NT2/D1 (cell line): Measurements from ENCODE around the gene HTR6.

Source experiments
- DNase-seq: peaks from one replicate; pipeline ENCODE4 v3.0.0-alpha.2; 2011; ENCODE audit warnings: low read depth, low spot score
- H3K27me3 ChIP-seq: 2 replicates; pipeline ENCODE4 v1.6.0; 2011; ENCODE audit warnings: mild to moderate bottlenecking; ENCODE audit not compliant: insufficient read length, insufficient read depth
- H3K36me3 ChIP-seq: 2 replicates; pipeline ENCODE4 v1.6.1; 2011; ENCODE audit warnings: mild to moderate bottlenecking, low read length, mixed read lengths; ENCODE audit not compliant: insufficient read depth, insufficient read length
- H3K4me1 ChIP-seq: 2 replicates; pipeline ENCODE4 v1.5.1; 2011; ENCODE audit not compliant: insufficient read depth, insufficient read length
- H3K4me3 ChIP-seq: 2 replicates; pipeline ENCODE4 v1.5.1; 2011; ENCODE audit warnings: low read depth; ENCODE audit not compliant: insufficient read length
- H3K9ac ChIP-seq: 2 replicates; pipeline ENCODE4 v1.6.0; 2011; ENCODE audit warnings: low read depth; ENCODE audit not compliant: insufficient read length
- H3K9me3 ChIP-seq: 2 replicates; pipeline ENCODE4 v1.5.1; 2011; ENCODE audit warnings: mild to moderate bottlenecking, low read length; ENCODE audit not compliant: insufficient read depth
- SUZ12 ChIP-seq: IDR thresholded peaks from 2 replicates; pipeline ENCODE4 v1.6.1; 2011; ENCODE audit not compliant: insufficient read length, insufficient read depth; ENCODE audit errors: extremely low read depth
- YY1 ChIP-seq: IDR thresholded peaks from 2 replicates; pipeline ENCODE4 v1.6.1; 2011; ENCODE audit not compliant: insufficient read length, insufficient read depth
- ZNF274 ChIP-seq: IDR thresholded peaks from 2 replicates; pipeline ENCODE4 v1.6.1; 2011; ENCODE audit warnings: mild to moderate bottlenecking, low read depth, low read length

Gene HTR6

DNA sequence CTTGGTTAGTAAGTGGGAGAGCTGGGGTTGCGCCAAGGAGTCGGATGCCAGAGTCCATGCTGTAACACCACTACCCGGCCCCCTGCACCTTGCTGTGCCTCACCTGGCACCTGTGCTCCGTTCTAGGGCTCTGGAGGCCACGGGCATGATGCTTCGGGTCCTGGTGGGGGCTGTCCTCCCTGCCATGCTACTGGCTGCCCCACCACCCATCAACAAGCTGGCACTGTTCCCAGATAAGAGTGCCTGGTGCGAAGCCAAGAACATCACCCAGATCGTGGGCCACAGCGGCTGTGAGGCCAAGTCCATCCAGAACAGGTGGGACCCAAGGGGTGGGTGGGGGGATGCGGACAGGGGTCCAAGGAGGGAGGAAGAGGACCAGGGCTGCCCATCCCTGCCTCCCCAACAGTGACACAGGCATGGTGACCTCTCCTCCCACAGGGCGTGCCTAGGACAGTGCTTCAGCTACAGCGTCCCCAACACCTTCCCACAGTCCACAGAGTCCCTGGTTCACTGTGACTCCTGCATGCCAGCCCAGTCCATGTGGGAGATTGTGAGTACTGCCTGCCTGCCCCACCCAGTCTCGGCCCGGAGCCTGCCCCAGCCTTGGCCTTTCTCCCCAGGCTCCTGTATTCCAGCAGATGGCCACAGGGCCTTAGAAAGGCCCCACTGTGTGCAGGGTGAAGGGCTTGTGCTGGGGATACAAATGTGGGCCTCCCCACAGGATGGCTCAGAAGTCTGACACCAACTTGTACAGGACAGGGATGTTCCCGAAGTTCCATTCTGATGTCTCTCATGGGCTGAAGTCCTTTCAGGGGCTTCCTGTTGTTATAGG lies 9.6 kb upstream of the HTR6 start:
- no peak for TF ChIP-seq YY1
- no peak for TF ChIP-seq ZNF274
- no peak for TF ChIP-seq SUZ12
- Histone ChIP-seq H3K4me3 (no peak overlapping the region), H3K4me1 (peaks cover 13% of the 10 kb centered on the region), H3K36me3 (peaks cover 8% of the 10 kb centered on the region), H3K9me3 (no peaks in the 10 kb centered on the region), H3K9ac (no peak overlapping the region), H3K27me3 (no peaks in the 10 kb centered on the region)
- DNase-seq = no peak

DNA sequence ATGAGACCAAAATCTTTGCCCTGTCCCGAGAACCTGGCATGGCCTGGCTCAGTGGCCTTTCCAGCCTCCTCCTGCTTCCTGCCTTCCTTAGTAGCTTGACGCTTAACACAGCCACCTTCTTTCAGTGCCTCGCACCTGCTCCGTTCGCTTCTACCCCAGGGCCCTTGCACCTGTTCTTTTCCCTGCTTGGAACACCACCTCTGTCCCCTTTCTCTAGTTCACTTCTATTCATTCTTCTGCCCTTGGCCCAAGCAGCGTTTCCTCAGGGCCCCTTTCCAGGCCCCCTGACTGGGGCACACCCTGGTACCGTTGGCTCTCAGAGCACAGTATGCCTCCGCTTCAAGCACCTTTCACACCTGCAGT lies 9.0 kb upstream of the HTR6 start:
- Histone ChIP-seq H3K4me1 (peaks cover 10% of the 10 kb centered on the region), H3K9me3 (no peaks in the 10 kb centered on the region), H3K36me3 (peaks cover 8% of the 10 kb centered on the region), H3K27me3 (no peaks in the 10 kb centered on the region), H3K9ac (no peak overlapping the region), H3K4me3 (no peak overlapping the region)
- no peak for DNase-seq
- no peak for TF ChIP-seq ZNF274

DNA sequence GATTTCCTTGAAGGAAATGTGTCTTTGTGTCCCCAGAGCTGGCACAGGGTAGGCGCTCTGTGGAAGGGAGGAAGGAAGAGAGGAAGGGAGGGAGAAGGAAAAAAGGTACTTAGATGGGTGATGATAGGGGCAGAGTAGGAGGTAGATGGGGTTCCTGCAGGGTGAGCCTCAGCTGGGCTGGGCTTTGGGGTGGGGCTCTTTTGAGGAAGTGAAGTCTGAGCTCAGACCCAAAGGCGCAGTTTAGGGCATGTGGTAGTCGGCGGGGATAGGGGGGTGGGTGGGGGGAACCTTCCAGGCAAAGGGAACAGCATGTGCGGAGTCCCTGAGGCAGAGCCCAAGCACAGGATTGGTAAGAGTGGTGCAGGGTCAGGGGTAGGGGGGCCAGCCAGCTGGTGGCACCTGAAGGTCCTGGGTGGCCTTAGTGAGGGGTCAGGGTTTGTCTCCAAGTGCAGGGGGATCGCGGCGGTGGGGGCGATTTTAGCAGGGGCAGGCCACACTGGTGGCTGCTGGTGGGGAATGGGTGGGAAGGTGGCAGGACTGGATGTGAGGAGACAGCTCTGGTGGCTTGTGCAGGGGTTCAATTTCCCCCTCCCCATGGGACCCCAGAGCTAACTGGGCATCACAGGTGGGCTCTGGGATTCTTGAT lies 8.4 kb upstream of the HTR6 start:
- Histone ChIP-seq H3K27me3 (no peaks in the 10 kb centered on the region), H3K36me3 (peaks cover 8% of the 10 kb centered on the region), H3K9ac (no peak overlapping the region), H3K4me3 (no peak overlapping the region), H3K4me1 (peaks cover 7% of the 10 kb centered on the region), H3K9me3 (no peaks in the 10 kb centered on the region)
- DNase-seq = no peak
- no peak for TF ChIP-seq YY1
- TF ChIP-seq SUZ12 = no peak
- TF ChIP-seq ZNF274 = no peak

DNA sequence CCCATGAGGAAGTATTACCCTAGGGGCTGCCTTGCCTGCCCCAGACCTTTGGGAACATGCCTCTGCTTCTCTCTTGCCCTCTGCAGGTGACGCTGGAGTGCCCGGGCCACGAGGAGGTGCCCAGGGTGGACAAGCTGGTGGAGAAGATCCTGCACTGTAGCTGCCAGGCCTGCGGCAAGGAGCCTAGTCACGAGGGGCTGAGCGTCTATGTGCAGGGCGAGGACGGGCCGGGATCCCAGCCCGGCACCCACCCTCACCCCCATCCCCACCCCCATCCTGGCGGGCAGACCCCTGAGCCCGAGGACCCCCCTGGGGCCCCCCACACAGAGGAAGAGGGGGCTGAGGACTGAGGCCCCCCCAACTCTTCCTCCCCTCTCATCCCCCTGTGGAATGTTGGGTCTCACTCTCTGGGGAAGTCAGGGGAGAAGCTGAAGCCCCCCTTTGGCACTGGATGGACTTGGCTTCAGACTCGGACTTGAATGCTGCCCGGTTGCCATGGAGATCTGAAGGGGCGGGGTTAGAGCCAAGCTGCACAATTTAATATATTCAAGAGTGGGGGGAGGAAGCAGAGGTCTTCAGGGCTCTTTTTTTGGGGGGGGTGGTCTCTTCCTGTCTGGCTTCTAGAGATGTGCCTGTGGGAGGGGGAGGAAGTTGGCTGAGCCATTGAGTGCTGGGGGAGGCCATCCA lies 7.8 kb upstream of the HTR6 start:
- no peak overlapping the region for H3K9ac ChIP-seq
- no peak overlapping the region for H3K4me3 ChIP-seq
- H3K36me3 ChIP-seq = peaks cover 8% of the 10 kb centered on the region
- DNase-seq = no peak
- H3K9me3 ChIP-seq = no peaks in the 10 kb centered on the region
- no peak for TF ChIP-seq YY1
- peaks cover 7% of the 10 kb centered on the region for H3K4me1 ChIP-seq
- H3K27me3 ChIP-seq = no peaks in the 10 kb centered on the region

DNA sequence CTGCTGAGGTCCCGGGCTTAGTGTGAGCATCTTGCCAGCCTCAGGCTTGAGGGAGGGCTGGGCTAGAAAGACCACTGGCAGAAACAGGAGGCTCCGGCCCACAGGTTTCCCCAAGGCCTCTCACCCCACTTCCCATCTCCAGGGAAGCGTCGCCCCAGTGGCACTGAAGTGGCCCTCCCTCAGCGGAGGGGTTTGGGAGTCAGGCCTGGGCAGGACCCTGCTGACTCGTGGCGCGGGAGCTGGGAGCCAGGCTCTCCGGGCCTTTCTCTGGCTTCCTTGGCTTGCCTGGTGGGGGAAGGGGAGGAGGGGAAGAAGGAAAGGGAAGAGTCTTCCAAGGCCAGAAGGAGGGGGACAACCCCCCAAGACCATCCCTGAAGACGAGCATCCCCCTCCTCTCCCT lies 7.2 kb upstream of the HTR6 start:
- H3K9ac ChIP-seq = no peak overlapping the region
- no peak overlapping the region for H3K4me3 ChIP-seq
- DNase-seq = no peak
- TF ChIP-seq ZNF274 (no peak), SUZ12 (no peak), YY1 (no peak)
- no peaks in the 10 kb centered on the region for H3K9me3 ChIP-seq
- peaks cover 7% of the 10 kb centered on the region for H3K4me1 ChIP-seq
- no peaks in the 10 kb centered on the region for H3K27me3 ChIP-seq
- H3K36me3 ChIP-seq = peaks cover 8% of the 10 kb centered on the region

DNA sequence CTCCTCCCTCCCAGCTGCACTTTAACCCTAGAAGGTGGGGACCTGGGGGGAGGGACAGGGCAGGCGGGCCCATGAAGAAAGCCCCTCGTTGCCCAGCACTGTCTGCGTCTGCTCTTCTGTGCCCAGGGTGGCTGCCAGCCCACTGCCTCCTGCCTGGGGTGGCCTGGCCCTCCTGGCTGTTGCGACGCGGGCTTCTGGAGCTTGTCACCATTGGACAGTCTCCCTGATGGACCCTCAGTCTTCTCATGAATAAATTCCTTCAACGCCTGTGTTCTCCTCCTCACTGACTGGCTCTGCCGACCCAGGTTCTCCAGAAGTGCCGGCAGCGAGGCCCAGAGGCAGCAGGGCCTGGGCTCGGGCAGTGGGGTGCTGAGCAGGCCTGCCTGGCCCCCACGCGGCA lies 6.5 kb upstream of the HTR6 start:
- DNase-seq = no peak
- Histone ChIP-seq H3K27me3 (no peaks in the 10 kb centered on the region), H3K9ac (no peak overlapping the region), H3K36me3 (peaks cover 8% of the 10 kb centered on the region), H3K4me3 (no peak overlapping the region), H3K4me1 (peaks cover 7% of the 10 kb centered on the region), H3K9me3 (no peaks in the 10 kb centered on the region)
- no peak for TF ChIP-seq ZNF274
- TF ChIP-seq YY1 = no peak
- TF ChIP-seq SUZ12 = no peak

DNA sequence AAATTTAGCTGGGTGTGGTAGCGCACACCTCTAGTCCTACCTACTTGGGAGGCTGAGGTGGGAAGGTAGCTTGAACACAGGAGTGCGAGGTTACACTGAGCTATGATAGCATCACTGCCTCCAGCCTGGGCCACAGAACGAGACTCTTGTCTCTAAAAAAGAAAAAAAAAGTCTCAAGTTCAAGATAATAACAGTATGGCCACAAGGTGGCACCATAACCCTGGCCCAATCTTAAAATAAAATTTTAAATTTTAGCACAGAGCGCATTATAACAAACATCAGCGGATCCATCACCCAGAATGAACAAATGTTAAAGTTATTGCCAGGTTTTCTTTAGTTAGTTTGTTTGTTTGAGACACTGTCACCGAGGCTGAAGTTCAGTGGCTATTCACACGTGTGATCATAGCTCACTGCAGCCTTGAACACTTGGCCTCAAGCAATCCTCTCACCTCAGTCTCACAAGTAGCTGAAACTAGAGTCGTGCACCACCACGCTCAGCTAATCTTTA lies 2.9 kb upstream of the HTR6 start:
- Histone ChIP-seq H3K9me3 (no peaks in the 10 kb centered on the region), H3K27me3 (peaks cover 23% of the 10 kb centered on the region), H3K9ac (no peak overlapping the region), H3K4me3 (no peak overlapping the region), H3K4me1 (peaks cover 7% of the 10 kb centered on the region), H3K36me3 (no peaks in the 10 kb centered on the region)
- DNase-seq = no peak
- TF ChIP-seq SUZ12 = no peak
